Panc1 (cell line): Measurements from ENCODE around the gene TUBA1B. TPM values are rescaled to one million over a fixed set of nuclear protein-coding genes. Genes with fewer than 3 reads are reported as not detected.

ENCODE experiments used
- ATAC-seq: fragments of 200-7000 bp; cut with Tn5 transposase; 2 replicates; pipeline ENCODE4 v1.9.1; 2020; ENCODE audit warnings: mild to moderate bottlenecking, moderate library complexity
- BruUV-seq: library from RNA; stranded (reverse); fragments of 400-500 nt; replicated peaks from 2 replicates; lab custom pipeline; 2021; lab: Mats Ljungman, UMichigan
- CTCF ChIA-PET: fragments of 300-600 bp; sonication (Branson Sonifier 250); formaldehyde crosslinking; loops from one replicate; lab custom pipeline; 2022; ENCODE audit warnings: antibody characterized with exemption; lab: Charles Lee
- POLR2A ChIA-PET: fragments of 300-600 bp; sonication (Branson Sonifier 250); formaldehyde crosslinking; loops from one replicate; lab custom pipeline; 2022; ENCODE audit warnings: antibody characterized with exemption; lab: Charles Lee
- DNase-seq: peaks from one replicate; pipeline ENCODE4 v3.0.0-alpha.2; 2010; ENCODE audit warnings: low read depth, low spot score
- H3K27ac ChIP-seq: 2 replicates; pipeline ENCODE4 v1.5.1; 2011; ENCODE audit warnings: mild to moderate bottlenecking, low read length, inconsistent platforms
- H3K27me3 ChIP-seq: fragments of 200-500 bp; sonication (Bioruptor generic); 2 replicates; pipeline ENCODE4 v1.6.0; 2014; ENCODE audit warnings: low read length, inconsistent platforms; ENCODE audit not compliant: control insufficient read depth, insufficient read depth
- H3K36me3 ChIP-seq: fragments of 200-500 bp; sonication (Bioruptor generic); 2 replicates; pipeline ENCODE4 v1.5.1; 2014; ENCODE audit warnings: inconsistent platforms, mild to moderate bottlenecking, low read length, moderate library complexity; ENCODE audit not compliant: control insufficient read depth, insufficient read depth
- H3K4me1 ChIP-seq: 2 replicates; pipeline ENCODE4 v1.5.1; 2011; ENCODE audit warnings: inconsistent platforms, mild to moderate bottlenecking, low read length, moderate library complexity; ENCODE audit not compliant: control insufficient read depth, insufficient read depth
- H3K4me3 ChIP-seq, 2 experiments: 2 replicates each; pipeline ENCODE4 v1.5.1; 2011 to 2012; ENCODE audit warnings: low read depth in 2 of 2, low read length in 2 of 2, mild to moderate bottlenecking in 2 of 2, inconsistent platforms in 1 of 2, moderate library complexity in 1 of 2
- H3K9me3 ChIP-seq: fragments of 200-500 bp; sonication (Bioruptor generic); 2 replicates; pipeline ENCODE4 v1.5.1; 2014; ENCODE audit warnings: low read depth, mild to moderate bottlenecking, inconsistent platforms, low read length, moderate library complexity; ENCODE audit not compliant: control insufficient read depth, insufficient read depth
- CTCF ChIP-seq: fragments of 450-650 bp; IDR thresholded peaks from 2 replicates; pipeline ENCODE4 v1.5.1; 2017; ENCODE audit warnings: mild to moderate bottlenecking
- POLR2AphosphoS5 ChIP-seq: IDR thresholded peaks from 2 replicates; pipeline ENCODE4 v1.6.1; 2012; ENCODE audit warnings: mild to moderate bottlenecking, low read depth, low read length, moderate library complexity
- REST ChIP-seq, 2 experiments: IDR thresholded peaks; 2 replicates each; pipeline ENCODE4 v1.6.1; 2011 to 2012; ENCODE audit warnings: low read depth in 2 of 2, control low read depth in 1 of 2, low read length in 1 of 2, mild to moderate bottlenecking in 1 of 2, moderate library complexity in 1 of 2; ENCODE audit not compliant: insufficient read depth in 1 of 2
- SIN3A ChIP-seq: IDR thresholded peaks from 2 replicates; pipeline ENCODE4 v1.6.1; 2012; ENCODE audit warnings: low read depth, mild to moderate bottlenecking, low read length, moderate library complexity, borderline replicate concordance; ENCODE audit not compliant: insufficient read depth
- TCF7L2 ChIP-seq: IDR thresholded peaks from 2 replicates; pipeline ENCODE4 v1.6.1; 2011; ENCODE audit warnings: mild to moderate bottlenecking, low read depth, low read length, inconsistent platforms
- in situ Hi-C: cut with HindIII; loops from 2 replicates; pipeline ENCODE4 v1.10.0; 2016; ENCODE audit warnings: low sequenced_read_pairs, low pct_unique_long_range_greater_than_20kb
- intact Hi-C: fragments of 100-400 bp; cut with micrococcal nuclease; formaldehyde crosslinking; loops from one replicate; pipeline ENCODE4 v1.10.0; 2022; ENCODE audit not compliant: unreplicated experiment
- total RNA-seq: library from RNA; stranded (reverse); gene quantifications from one replicate; pipeline ENCODE4 v1.2.1, GENCODE V29; 2021; ENCODE audit not compliant: unreplicated experiment

The TUBA1B gene
- total RNA-seq, 1 experiment from 2014 or later = 1,275 TPM

DNA sequence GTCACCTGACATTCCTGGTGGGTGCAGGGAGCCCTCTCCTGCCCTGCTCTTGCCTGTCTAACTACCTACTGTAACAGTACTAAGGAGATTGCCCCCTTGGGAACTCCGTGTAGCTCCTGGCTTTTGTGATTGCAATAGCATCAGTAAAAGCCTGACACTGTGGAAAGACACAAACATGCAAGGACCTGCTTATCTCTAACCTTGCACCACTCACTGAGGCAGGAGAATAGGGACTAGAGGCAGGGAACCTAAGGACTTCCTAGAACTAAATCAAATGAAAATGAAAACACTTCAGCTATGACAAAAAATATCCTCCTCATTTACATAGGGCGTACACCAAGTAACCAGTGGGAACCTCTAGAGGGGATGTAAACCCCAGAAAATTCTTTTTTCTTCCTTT is 29.2 kb upstream of the TUBA1B start:
- intact Hi-C loops (no loop called here), in situ Hi-C loops (no loop called here)
- ChIA-PET POLR2A (no interaction called here), CTCF (no interaction called here)
- H3K27me3 ChIP-seq = no peaks in the 10 kb centered on the region
- H3K27ac ChIP-seq = no peak overlapping the region
- H3K9me3 ChIP-seq = no peaks in the 10 kb centered on the region
- no peaks in the 10 kb centered on the region for H3K4me1 ChIP-seq
- no peak for ATAC-seq
- BruUV-seq = no TSS peak
- H3K36me3 ChIP-seq = no peaks in the 10 kb centered on the region
- H3K4me3 ChIP-seq = no peak overlapping the region
- DNase-seq = no peak
- TF ChIP-seq POLR2AphosphoS5 (no peak), TCF7L2 (no peak), REST (IDR thresholded peaks at IDR 0.05; ENCODE audit: insufficient read depth in 1 of 2, low read depth in 2 of 2, low read length in 1 of 2) (no peak), SIN3A (no peak), CTCF (no peak)

DNA sequence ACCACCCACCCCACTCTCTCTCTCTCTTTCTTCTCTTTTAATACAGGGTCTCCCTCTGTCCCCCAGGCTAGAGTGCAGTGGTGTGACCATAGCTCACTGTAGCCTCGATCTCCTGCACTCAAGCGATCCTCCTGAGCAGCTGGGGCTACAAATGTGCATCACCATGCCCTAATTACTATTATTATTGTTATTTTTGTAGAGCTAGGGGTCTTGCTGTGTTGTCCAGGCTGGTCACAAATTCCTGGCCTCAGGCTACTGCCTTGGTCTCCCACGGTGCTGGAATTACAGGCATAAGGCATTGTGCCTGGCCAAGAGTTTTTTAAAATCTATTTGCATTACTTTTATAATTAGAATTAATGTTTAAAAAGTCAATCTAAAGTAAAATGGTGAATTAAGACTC is 23.0 kb upstream of the TUBA1B start:
- BruUV-seq = no TSS peak
- ATAC-seq (no peak), DNase-seq (no peak)
- H3K27ac ChIP-seq = no peak overlapping the region
- no peaks in the 10 kb centered on the region for H3K4me1 ChIP-seq
- in situ Hi-C loops = no loop called here
- no peaks in the 10 kb centered on the region for H3K9me3 ChIP-seq
- POLR2A ChIA-PET = interaction anchor here (0.6 kb wide), 1 partner anchor 16 kb away, joined by 15 read pairs; no protein-coding TSS in a partner anchor
- H3K4me3 ChIP-seq = no peak overlapping the region
- intact Hi-C loops = no loop called here
- TF ChIP-seq CTCF (no peak), POLR2AphosphoS5 (no peak), TCF7L2 (no peak), REST (IDR thresholded peaks at IDR 0.05; ENCODE audit: insufficient read depth in 1 of 2, low read depth in 2 of 2, low read length in 1 of 2) (no peak), SIN3A (no peak)
- no peaks in the 10 kb centered on the region for H3K27me3 ChIP-seq
- CTCF ChIA-PET = no interaction called here
- no peaks in the 10 kb centered on the region for H3K36me3 ChIP-seq
